Measurements from ENCODE around the gene LSM14A. TPM values are rescaled to one million over a fixed set of nuclear protein-coding genes. Genes with fewer than 3 reads are reported as not detected.
"Not testable (repeated sequence)": the region's sequence is repeated elsewhere in the genome, so short reads cannot be mapped to it uniquely, and the experiment has no call there.

Gene LSM14A
- total RNA-seq, 1 donor from 2014 or later, result 107 TPM

GRCh38 chr19:34193876-34194275 is 21.6 kb downstream of the LSM14A start:
- peaks cover 0 to 18% of the 10 kb centered on the region in 2 donors for H3K4me1 ChIP-seq
- DNase-seq (ENCODE audit: low spot score in 2 of 2), result no peak
- intact Hi-C loops (cut with DNase I), result no loop called here
- H3K36me3 ChIP-seq, result peaks cover 33 to 49% of the 10 kb centered on the region in 2 donors
- no peak for TF ChIP-seq CTCF (IDR thresholded peaks at IDR 0.05)
- no peaks in the 10 kb centered on the region for H3K9me3 ChIP-seq
- H3K27ac ChIP-seq, result no peak overlapping the region
- no peaks in the 10 kb centered on the region for H3K27me3 ChIP-seq
- no peak overlapping the region for H3K4me3 ChIP-seq

- H3K4me3 ChIP-seq, result no peak overlapping the region
- peaks cover 28 to 59% of the 10 kb centered on the region in 2 donors for H3K36me3 ChIP-seq
- TF ChIP-seq CTCF (IDR thresholded peaks at IDR 0.05), result no peak
- DNase-seq (ENCODE audit: low spot score in 2 of 2), result no peak
- no peaks in the 10 kb centered on the region for H3K9me3 ChIP-seq
- intact Hi-C loops (cut with DNase I), result no loop called here
- H3K27me3 ChIP-seq, result no peaks in the 10 kb centered on the region
- no peak overlapping the region for H3K27ac ChIP-seq
- H3K4me1 ChIP-seq, result no peaks in the 10 kb centered on the region
These were observed 28.8 kb downstream of the LSM14A start for GRCh38 chr19:34201133-34201532.

GRCh38 chr19:34205324-34205723 is 33.0 kb downstream of the LSM14A start:
- H3K27ac ChIP-seq; H3K4me1 ChIP-seq; H3K9me3 ChIP-seq; H3K4me3 ChIP-seq; intact Hi-C loops (cut with DNase I); H3K27me3 ChIP-seq; DNase-seq (ENCODE audit: low spot score in 2 of 2): not testable (repeated sequence)
- H3K36me3 ChIP-seq, result peaks cover 10 to 49% of the 10 kb centered on the region in 2 donors

GRCh38 chr19:34208291-34208884 is 36.1 kb downstream of the LSM14A start:
- TF ChIP-seq CTCF (IDR thresholded peaks at IDR 0.05), result no peak
- H3K27ac ChIP-seq, result no peak overlapping the region
- H3K9me3 ChIP-seq, result no peaks in the 10 kb centered on the region
- H3K4me3 ChIP-seq, result no peak overlapping the region
- DNase-seq (ENCODE audit: low spot score in 2 of 2), result no peak
- no peaks in the 10 kb centered on the region for H3K27me3 ChIP-seq
- no peaks in the 10 kb centered on the region for H3K4me1 ChIP-seq
- peaks cover 17 to 50% of the 10 kb centered on the region in 2 donors for H3K36me3 ChIP-seq
- intact Hi-C loops (cut with DNase I), result no loop called here

- H3K36me3 ChIP-seq, result peaks cover 17 to 63% of the 10 kb centered on the region in 2 donors
- H3K27me3 ChIP-seq, result no peaks in the 10 kb centered on the region
- TF ChIP-seq CTCF (IDR thresholded peaks at IDR 0.05), result no peak
- H3K27ac ChIP-seq, result no peak overlapping the region
- H3K9me3 ChIP-seq, result no peaks in the 10 kb centered on the region
- no peaks in the 10 kb centered on the region for H3K4me1 ChIP-seq
- no peak for DNase-seq (ENCODE audit: low spot score in 2 of 2)
- H3K4me3 ChIP-seq, result no peak overlapping the region
- intact Hi-C loops (cut with DNase I), result no loop called here
These were observed 37.4 kb downstream of the LSM14A start for GRCh38 chr19:34209726-34210125.

GRCh38 chr19:34213283-34213682 is 41.0 kb downstream of the LSM14A start:
- Histone ChIP-seq H3K9me3 (no peaks in the 10 kb centered on the region), H3K4me3 (no peak overlapping the region), H3K4me1 (no peaks in the 10 kb centered on the region), H3K27ac (no peak overlapping the region), H3K36me3 (peaks cover 26 to 60% of the 10 kb centered on the region in 2 donors), H3K27me3 (no peaks in the 10 kb centered on the region)
- intact Hi-C loops (cut with DNase I), result no loop called here
- no peak for DNase-seq (ENCODE audit: low spot score in 2 of 2)
- TF ChIP-seq CTCF (IDR thresholded peaks at IDR 0.05), result no peak

Data from ascending aorta (tissue), 2 donors.